DMS79 treated with DMSO at 0.1 percent for 48 hours (cell line): ENCODE results near the gene DVL1.

Experiments
- DNase-seq: peaks from one replicate; lab custom pipeline; 2025; lab: John Stamatoyannopoulos, UW

Gene DVL1

GRCh38 chr1:1311107-1312104 lies 37.8 kb downstream of the DVL1 start:
- no peak for DNase-seq

GRCh38 chr1:1310476-1311053 lies 38.7 kb downstream of the DVL1 start:
- no peak for DNase-seq

- no peak for DNase-seq
These were observed 39.2 kb downstream of the DVL1 start for GRCh38 chr1:1310109-1310385.

GRCh38 chr1:1309251-1310108 lies 39.7 kb downstream of the DVL1 start:
- DNase-seq = no peak

GRCh38 chr1:1308756-1309250 lies 40.4 kb downstream of the DVL1 start:
- no peak for DNase-seq

- peak; percentile 74 for DNase-seq
These were observed 41.1 kb downstream of the DVL1 start, which contains the start of the genes ACAP3 and PUSL1 for GRCh38 chr1:1307923-1308755. Gene ACAP3 (minus strand): TSS chr1:1307930. CDS start chr1:1307815, 115 bp downstream. Gene PUSL1 (plus strand): TSS chr1:1308597. CDS start chr1:1308644, 47 bp downstream.

GRCh38 chr1:1307261-1307922 lies 41.8 kb downstream of the DVL1 start:
- no peak for DNase-seq

GRCh38 chr1:1306661-1307260 lies 42.5 kb downstream of the DVL1 start:
- DNase-seq = no peak

GRCh38 chr1:1306070-1306660 lies 43.1 kb downstream of the DVL1 start:
- no peak for DNase-seq

- DNase-seq = peak; percentile 39
These were observed 43.7 kb downstream of the DVL1 start for GRCh38 chr1:1305300-1306069.

GRCh38 chr1:1304331-1305299 lies 44.6 kb downstream of the DVL1 start:
- peak; percentile 54 for DNase-seq

- no peak for DNase-seq
These were observed 45.5 kb downstream of the DVL1 start for GRCh38 chr1:1303736-1304135.

GRCh38 chr1:1302951-1303509 lies 46.2 kb downstream of the DVL1 start:
- DNase-seq = no peak

- DNase-seq = no peak
These were observed 47.2 kb downstream of the DVL1 start for GRCh38 chr1:1302006-1302430.

- DNase-seq = no peak
These were observed 48.9 kb downstream of the DVL1 start for GRCh38 chr1:1300352-1300739.

GRCh38 chr1:1299686-1300351 lies 49.4 kb downstream of the DVL1 start:
- no peak for DNase-seq
